ENCODE measurements around the gene SF1.
"Not testable (repeated sequence)": the region's sequence is repeated elsewhere in the genome, so short reads cannot be mapped to it uniquely, and the experiment has no call there.

The SF1 gene

GRCh38 chr11:64778473-64779298 is at the start of gene SF1:
Gene SF1 (minus strand): TSS chr11:64778542. CDS start chr11:64778392, 150 bp downstream.
- peak; percentile 96 for DNase-seq

- DNase-seq, result no peak
Measured at GRCh38 chr11:64827451-64827839, 49.1 kb upstream of the SF1 start.

- DNase-seq, result no peak
Measured at GRCh38 chr11:64826578-64827450, 48.5 kb upstream of the SF1 start.

GRCh38 chr11:64826062-64826461 is 47.7 kb upstream of the SF1 start:
- DNase-seq, result no peak

GRCh38 chr11:64823568-64824119 is 45.3 kb upstream of the SF1 start:
- DNase-seq, result no peak

- DNase-seq, result no peak
Measured at GRCh38 chr11:64817476-64817875, 39.1 kb upstream of the SF1 start.

- not testable (repeated sequence) for DNase-seq
Measured at GRCh38 chr11:64815433-64815832, 37.1 kb upstream of the SF1 start.

GRCh38 chr11:64814712-64815187 is 36.4 kb upstream of the SF1 start:
- no peak for DNase-seq

GRCh38 chr11:64813826-64814225 is 35.5 kb upstream of the SF1 start:
- DNase-seq, result no peak

- DNase-seq, result no peak
Measured at GRCh38 chr11:64810891-64811272, 32.5 kb upstream of the SF1 start.

GRCh38 chr11:64810271-64810890 is 32.0 kb upstream of the SF1 start, which contains the start of gene MEN1:
Gene MEN1 (minus strand): TSS chr11:64810551. CDS start chr11:64810109, 442 bp downstream.
- DNase-seq, result peak; percentile 79

GRCh38 chr11:64809781-64810241 is 31.5 kb upstream of the SF1 start:
- peak; percentile 27 for DNase-seq

GRCh38 chr11:64805481-64805880 is 27.1 kb upstream of the SF1 start:
- DNase-seq, result no peak

- DNase-seq, result no peak
Measured at GRCh38 chr11:64804346-64805210, 26.2 kb upstream of the SF1 start.

- no peak for DNase-seq
Measured at GRCh38 chr11:64803846-64804345, 25.6 kb upstream of the SF1 start.

- DNase-seq, result peak; percentile 87
Measured at GRCh38 chr11:64803158-64803845, 25.0 kb upstream of the SF1 start, which contains the start of gene MAP4K2. Gene MAP4K2 (minus strand): TSS chr11:64803214. CDS start chr11:64803149, 65 bp downstream.

GRCh38 chr11:64802370-64803157 is 24.2 kb upstream of the SF1 start:
- DNase-seq, result peak; percentile 42

GRCh38 chr11:64801561-64802369 is 23.4 kb upstream of the SF1 start:
- no peak for DNase-seq

- no peak for DNase-seq
Measured at GRCh38 chr11:64801158-64801464, 22.8 kb upstream of the SF1 start.

Data from stimulated activated CD4-positive, alpha-beta T cell treated with anti-CD3 and anti-CD28 coated beads, Interleukin-4, amount 100 ng/mL, for 1 hour (primary cell).